ENCODE measurements around the gene TCAIM.

DNA sequence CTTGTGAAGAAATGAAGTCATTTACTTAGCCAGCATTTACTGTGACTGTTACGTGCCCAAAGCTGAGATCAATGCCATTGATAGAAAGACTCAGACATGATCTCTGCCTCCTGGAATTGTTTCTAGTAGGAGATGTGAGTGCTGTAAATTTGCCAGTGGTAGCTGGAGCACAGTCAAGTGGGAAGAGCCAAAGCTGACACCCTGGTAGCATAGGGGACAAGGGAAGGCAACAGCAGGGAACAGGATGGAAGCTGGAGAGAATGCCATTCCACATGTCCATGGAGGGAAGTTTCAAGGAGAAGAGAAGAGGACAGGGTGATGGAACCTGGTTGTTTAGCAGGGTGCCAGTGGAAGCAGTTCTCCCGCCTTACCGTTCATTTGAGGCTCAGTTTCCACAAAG lies 64.0 kb downstream of the TCAIM start:
- TF ChIP-seq, protein P1, sequence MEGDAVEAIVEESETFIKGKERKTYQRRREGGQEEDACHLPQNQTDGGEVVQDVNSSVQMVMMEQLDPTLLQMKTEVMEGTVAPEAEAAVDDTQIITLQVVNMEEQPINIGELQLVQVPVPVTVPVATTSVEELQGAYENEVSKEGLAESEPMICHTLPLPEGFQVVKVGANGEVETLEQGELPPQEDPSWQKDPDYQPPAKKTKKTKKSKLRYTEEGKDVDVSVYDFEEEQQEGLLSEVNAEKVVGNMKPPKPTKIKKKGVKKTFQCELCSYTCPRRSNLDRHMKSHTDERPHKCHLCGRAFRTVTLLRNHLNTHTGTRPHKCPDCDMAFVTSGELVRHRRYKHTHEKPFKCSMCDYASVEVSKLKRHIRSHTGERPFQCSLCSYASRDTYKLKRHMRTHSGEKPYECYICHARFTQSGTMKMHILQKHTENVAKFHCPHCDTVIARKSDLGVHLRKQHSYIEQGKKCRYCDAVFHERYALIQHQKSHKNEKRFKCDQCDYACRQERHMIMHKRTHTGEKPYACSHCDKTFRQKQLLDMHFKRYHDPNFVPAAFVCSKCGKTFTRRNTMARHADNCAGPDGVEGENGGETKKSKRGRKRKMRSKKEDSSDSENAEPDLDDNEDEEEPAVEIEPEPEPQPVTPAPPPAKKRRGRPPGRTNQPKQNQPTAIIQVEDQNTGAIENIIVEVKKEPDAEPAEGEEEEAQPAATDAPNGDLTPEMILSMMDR (IDR thresholded peaks at IDR 0.05; ENCODE audit: poor library complexity, severe bottlenecking): no peak
- TF ChIP-seq, protein P2, sequence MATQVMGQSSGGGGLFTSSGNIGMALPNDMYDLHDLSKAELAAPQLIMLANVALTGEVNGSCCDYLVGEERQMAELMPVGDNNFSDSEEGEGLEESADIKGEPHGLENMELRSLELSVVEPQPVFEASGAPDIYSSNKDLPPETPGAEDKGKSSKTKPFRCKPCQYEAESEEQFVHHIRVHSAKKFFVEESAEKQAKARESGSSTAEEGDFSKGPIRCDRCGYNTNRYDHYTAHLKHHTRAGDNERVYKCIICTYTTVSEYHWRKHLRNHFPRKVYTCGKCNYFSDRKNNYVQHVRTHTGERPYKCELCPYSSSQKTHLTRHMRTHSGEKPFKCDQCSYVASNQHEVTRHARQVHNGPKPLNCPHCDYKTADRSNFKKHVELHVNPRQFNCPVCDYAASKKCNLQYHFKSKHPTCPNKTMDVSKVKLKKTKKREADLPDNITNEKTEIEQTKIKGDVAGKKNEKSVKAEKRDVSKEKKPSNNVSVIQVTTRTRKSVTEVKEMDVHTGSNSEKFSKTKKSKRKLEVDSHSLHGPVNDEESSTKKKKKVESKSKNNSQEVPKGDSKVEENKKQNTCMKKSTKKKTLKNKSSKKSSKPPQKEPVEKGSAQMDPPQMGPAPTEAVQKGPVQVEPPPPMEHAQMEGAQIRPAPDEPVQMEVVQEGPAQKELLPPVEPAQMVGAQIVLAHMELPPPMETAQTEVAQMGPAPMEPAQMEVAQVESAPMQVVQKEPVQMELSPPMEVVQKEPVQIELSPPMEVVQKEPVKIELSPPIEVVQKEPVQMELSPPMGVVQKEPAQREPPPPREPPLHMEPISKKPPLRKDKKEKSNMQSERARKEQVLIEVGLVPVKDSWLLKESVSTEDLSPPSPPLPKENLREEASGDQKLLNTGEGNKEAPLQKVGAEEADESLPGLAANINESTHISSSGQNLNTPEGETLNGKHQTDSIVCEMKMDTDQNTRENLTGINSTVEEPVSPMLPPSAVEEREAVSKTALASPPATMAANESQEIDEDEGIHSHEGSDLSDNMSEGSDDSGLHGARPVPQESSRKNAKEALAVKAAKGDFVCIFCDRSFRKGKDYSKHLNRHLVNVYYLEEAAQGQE (IDR thresholded peaks at IDR 0.05; ENCODE audit: borderline replicate concordance): no peak
- TF ChIP-seq EZH2 (IDR thresholded peaks at IDR 0.05; ENCODE audit: borderline replicate concordance, insufficient read depth, low read length, poor library complexity, severe bottlenecking) (no peak), RAD21 (conservative IDR thresholded peaks at IDR 0.05) (no peak), SMC3 (conservative IDR thresholded peaks at IDR 0.05; ENCODE audit: poor library complexity) (no peak), EP300 (conservative IDR thresholded peaks at IDR 0.05; ENCODE audit: poor library complexity, severe bottlenecking) (no peak)

Measured in neural cell (in vitro differentiated cells).